T-helper 2 cell (primary cell): Measurements from ENCODE around the gene INSC.

Experiments
- DNase-seq, 5 experiments: peaks; one replicate each; pipeline versions ENCODE4 v3.0.0 to v3.0.0-alpha.2; 2012 to 2022

Gene INSC

DNA sequence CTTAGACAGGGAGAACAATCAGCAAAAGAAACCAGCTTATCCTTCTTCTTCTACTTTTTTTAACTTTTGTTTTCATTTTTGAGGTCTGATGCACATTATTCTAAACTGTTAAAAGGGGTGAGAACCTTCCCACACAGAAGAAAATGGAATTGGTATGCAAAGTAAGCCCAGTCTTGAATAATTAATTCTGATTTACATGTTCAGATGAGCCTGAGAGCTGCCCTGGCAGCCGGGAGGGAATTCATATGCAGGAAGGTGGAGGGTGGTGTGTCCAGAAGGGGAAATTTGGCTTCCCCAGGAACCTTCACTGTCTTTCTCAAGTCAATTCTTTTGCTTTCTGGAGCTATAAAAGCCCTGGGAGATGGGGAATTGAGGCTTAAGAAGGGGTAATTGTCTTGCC is 181.0 kb downstream of the INSC start:
- DNase-seq, result no peak
